ENCODE measurements around the gene IL4I1.

The IL4I1 gene

GRCh38 chr19:49894011-49894664, 2.5 kb downstream of the IL4I1 start:
- no peak for DNase-seq

- DNase-seq, result no peak
Measured at GRCh38 chr19:49892716-49893115, 4.0 kb downstream of the IL4I1 start.

DNA sequence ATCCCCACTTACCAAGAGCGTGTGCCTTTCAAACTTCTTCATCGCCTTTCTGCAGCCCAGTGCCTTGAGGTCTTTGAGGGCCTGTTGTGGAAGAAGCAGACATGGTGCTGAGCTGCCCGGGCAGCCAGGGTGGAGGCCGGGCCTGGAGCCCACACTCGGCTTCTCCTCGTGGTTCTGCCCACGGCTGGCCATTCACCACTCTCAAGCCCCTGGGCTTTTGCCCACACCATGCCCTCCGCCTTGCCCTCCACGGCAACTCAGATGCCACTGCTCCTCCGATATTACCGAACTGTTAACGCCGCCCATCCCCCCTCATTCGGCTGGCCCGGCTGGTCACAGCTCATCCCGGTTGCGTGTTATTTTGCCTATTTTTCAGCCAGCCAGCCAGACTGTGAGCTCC, 5.3 kb downstream of the IL4I1 start:
- DNase-seq, result no peak

GRCh38 chr19:49890349-49891311, 6.1 kb downstream of the IL4I1 start:
- no peak for DNase-seq

DNA sequence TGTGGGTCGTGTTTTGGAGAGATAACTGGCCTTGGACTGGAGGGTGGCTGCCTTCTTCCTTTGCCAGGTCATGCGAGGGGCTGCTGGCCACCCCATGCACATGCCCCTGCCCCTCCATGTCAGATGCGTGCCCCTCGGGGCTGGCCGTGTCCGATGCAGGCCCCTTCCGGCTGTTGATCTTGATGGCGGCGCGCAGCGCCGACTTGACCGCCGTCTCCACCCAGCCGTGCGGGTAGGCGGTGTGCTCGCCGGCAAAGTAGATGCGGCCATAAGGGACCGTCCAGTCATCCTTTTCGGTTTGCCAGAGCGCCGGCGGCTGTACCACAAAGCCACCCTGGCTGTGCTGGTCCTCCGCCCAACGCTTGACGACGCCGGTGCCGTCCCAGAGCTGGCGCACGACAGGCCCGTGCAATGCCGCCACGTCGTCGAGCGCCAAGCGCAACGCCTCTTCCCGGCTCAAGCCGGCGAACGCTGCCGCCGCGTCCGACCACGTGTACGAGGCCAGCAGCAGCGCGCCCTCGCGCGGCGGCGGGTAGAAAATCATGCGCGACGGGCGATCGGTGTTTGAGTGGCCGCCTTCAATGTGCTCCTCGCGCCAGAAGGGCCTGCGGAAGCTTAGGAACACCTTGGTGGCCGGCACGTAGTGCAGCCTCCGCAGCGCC, 6.9 kb downstream of the IL4I1 start:
- DNase-seq, result no peak

DNA sequence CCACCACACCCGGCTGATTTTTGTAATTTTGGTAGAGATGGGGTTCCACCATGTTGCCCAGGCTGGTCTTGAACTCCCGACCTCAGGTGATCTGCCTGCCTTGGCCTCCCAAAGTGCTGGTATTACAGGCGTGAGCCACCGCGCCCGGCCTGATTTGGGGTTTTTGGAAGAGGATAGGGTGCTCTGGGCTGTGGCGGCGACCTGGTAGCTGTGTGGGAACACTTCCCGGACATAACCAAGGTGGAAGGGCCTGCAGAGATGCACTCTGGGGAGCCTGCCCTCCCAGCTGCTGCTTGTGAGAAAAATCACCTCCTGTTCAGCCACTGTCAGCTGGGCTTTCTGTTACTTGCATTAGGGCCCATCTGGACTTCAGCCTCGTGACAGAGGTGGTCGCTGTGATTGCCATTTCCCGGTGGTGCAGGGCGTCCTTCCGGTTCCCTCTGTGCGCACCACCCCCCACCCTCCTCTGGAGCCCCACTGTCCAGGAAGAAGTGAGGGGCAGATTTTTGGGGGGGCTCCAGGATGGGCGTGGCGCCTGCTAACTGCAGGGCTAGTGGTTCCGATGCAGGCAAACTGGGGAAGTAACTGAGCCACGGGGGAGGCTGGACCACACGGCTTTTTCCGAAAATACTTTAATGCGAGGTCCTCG, 7.5 kb downstream of the IL4I1 start:
- no peak for DNase-seq

- DNase-seq, result no peak
Measured at GRCh38 chr19:49888510-49888824, 8.2 kb downstream of the IL4I1 start.

- DNase-seq, result no peak
Measured at GRCh38 chr19:49887665-49888509, 8.8 kb downstream of the IL4I1 start.

DNA sequence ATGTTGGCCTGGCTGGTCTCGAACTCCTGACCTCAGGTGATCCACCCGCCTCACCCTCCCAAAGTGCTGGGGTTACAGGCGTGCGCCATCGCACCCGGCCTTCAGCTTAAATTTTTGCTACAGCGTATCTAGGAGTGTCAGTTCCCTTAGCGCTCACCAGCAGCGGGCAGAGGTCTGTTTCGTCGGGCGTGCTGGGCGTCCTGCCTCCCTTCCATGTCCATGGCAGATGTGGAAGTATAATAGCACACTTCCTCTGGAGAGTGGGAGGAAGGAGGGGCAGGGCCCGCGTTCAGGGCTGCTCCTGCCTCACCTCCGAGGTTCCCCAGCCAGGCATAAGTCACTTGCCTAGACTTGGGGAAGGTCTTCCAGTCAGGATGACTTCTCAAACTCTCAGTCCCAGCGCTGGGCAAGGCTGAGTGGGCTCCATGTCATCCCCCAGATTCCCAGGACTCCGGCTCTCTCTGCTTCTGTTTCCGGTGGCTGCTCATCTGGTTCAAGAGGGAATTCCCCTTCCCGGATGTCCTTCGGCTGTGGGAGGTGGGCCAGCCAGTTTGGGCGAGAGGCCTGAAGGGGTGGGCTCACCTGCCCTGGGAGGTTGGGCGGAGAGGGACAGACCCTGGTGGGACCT, 9.5 kb downstream of the IL4I1 start:
- no peak for DNase-seq

DNA sequence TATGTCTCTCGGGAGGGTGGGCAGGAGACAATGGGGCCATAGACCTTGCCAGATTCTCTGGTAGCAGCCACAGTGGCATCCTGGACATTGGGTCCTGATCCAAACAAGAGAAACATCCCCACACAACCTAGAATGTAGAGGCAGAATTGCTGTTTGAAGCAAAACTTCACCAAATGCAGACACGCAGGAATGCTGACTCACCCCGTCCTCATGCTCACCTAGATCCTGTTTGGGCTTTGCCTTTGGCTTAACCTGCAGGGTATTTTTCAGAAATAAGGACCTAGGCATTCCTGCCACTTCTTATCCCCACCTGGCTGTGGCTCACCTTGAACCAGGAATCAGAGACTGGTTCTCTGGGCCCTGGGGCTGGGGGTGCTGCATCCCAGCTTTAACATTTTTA, 11.9 kb downstream of the IL4I1 start:
- DNase-seq, result no peak

GRCh38 chr19:49884109-49884508, 12.6 kb downstream of the IL4I1 start:
- no peak for DNase-seq

DNA sequence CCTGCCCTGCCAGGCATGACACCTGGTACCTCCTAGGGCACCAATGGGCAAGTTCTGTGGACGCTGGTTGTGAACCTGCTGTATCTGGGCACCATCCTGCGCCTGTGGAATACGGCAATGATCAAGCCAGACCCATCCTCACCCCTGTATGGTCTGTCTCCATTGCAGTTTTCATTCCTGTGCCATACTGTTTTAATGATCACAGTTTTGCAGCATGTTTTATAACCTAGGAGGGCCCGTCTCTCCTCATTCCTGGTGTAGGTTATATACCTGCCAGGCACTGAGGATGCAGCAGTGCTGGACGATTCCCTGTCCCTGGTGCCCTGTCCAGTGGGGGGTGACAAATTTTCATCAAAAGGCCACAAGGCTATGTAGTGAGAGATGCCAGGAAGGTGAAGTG, 13.6 kb downstream of the IL4I1 start:
- DNase-seq, result no peak

DNA sequence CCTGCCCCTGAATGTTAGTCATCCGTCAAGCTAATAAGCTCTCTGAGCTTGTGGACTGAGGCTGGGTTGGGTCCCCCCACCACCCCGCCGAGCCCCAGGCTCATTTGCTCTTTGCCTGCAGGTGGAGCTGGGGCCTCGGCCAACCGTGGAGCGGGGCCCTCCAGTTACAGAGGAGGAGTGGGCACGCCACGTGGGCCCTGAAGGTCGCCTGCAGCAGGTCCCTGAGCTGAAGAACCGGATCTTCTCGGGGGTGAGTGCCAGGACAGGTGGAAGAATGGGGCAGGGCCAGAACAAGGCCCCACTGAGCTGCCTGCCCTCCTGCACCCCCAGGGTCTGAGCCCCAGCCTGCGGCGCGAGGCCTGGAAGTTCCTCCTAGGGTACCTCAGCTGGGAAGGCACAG, 14.0 kb downstream of the IL4I1 start:
- no peak for DNase-seq

- DNase-seq, result no peak
Measured at GRCh38 chr19:49881672-49882394, 14.9 kb downstream of the IL4I1 start.

- no peak for DNase-seq
Measured at GRCh38 chr19:49881186-49881585, 15.5 kb downstream of the IL4I1 start.

- DNase-seq, result no peak
Measured at GRCh38 chr19:49880162-49880869, 16.4 kb downstream of the IL4I1 start.

- no peak for DNase-seq
Measured at GRCh38 chr19:49879243-49879963, 17.3 kb downstream of the IL4I1 start.

- DNase-seq, result no peak
Measured at GRCh38 chr19:49878744-49879070, 18.0 kb downstream of the IL4I1 start.

- peak; percentile 93 for DNase-seq
Measured at GRCh38 chr19:49877879-49878743, 18.6 kb downstream of the IL4I1 start.

Measured in NCI-H1694 (cell line).